NCI-H187 (cell line): Measurements from ENCODE around the gene EFS.

Experiments
- DNase-seq, 2 experiments: peaks; one replicate each; lab custom pipeline; 2025; lab: John Stamatoyannopoulos, UW

The EFS gene

GRCh38 chr14:23379366-23380196 is 14.6 kb upstream of the EFS start:
- DNase-seq, result peak in 1 of 2 experiments; percentile 10

GRCh38 chr14:23378612-23379220 is 13.7 kb upstream of the EFS start:
- no peak for DNase-seq

GRCh38 chr14:23377573-23378563 is 12.9 kb upstream of the EFS start:
- no peak for DNase-seq

DNA sequence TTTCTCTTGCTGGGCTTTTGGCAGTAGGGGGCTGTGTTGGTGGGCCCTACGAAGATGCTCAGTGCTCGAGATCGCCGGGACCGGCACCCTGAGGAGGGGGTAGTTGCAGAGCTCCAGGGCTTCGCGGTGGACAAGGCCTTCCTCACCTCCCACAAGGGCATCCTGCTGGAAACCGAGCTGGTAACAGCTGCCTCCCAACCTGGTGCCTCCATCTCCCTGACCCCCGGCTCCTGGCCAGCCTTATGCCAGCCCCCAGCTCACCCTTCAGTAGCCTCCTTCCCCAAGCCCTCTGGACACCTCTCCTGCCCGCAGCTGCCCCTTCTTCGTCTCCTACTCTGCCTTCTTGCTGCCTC is 12.2 kb upstream of the EFS start:
- DNase-seq, result no peak

- no peak for DNase-seq
Measured at GRCh38 chr14:23376482-23377197, 11.7 kb upstream of the EFS start, which contains the start of gene CMTM5. Gene CMTM5 (plus strand): TSS chr14:23377046. CDS start chr14:23377252, 206 bp downstream.

GRCh38 chr14:23375527-23376251 is 10.7 kb upstream of the EFS start:
- DNase-seq, result no peak

DNA sequence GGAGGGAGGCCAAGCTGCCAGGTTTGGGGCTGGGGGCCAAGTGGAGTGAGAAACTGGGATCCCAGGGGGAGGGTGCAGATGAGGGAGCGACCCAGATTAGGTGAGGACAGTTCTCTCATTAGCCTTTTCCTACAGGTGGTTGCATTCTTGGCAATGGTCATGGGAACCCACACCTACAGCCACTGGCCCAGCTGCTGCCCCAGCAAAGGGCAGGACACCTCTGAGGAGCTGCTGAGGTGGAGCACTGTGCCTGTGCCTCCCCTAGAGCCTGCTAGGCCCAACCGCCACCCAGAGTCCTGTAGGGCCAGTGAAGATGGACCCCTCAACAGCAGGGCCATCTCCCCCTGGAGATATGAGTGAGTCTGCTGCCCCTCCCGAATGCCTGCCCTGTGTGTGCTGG is 8.1 kb upstream of the EFS start:
- DNase-seq, result no peak

DNA sequence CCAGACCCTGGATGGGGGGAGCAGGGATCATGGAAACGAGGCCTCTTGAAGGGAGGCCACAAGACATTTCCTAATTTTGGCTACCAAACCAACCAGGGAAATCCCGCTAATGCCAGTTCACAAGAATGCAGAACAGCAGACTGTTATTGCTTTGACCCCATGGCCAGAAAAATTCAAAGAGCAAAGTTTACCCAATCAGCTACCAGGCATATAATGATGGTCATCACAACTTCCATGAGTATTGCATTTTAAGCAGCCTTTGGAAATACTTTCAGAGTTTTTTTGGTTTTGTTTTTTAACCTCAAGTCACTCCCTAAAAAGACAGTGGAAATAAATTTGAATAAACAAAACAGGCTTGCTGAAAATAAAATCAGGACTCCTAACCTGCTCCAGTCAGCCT is 7.5 kb upstream of the EFS start, which contains the start of gene IL25:
Gene IL25, plus strand, starts transcription at position 301 of the 400 bp plus-strand sequence.
- DNase-seq, result no peak

GRCh38 chr14:23371865-23372264 is 6.9 kb upstream of the EFS start:
- DNase-seq, result no peak

DNA sequence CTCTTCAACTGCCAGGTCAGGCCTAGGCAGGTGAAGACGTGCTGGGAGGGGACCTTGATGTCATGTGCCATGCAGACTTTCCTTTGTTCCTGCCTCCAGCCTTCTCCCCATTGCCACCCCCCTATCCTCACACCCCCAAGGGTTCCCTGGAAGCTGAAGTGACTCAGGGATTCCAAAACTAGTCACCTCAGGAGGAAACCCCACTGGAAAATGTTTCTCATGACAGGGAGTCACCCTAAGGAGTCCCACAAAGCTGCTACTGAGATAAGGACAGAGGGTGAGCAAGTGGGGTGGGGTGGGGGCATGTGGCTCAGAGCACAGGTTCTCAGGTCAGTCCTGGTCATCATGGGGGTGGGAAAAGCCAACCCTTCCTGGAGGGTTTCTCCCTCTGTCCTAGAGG is 5.2 kb upstream of the EFS start:
- no peak for DNase-seq

GRCh38 chr14:23366426-23366921 is 1.5 kb upstream of the EFS start:
- no peak for DNase-seq

DNA sequence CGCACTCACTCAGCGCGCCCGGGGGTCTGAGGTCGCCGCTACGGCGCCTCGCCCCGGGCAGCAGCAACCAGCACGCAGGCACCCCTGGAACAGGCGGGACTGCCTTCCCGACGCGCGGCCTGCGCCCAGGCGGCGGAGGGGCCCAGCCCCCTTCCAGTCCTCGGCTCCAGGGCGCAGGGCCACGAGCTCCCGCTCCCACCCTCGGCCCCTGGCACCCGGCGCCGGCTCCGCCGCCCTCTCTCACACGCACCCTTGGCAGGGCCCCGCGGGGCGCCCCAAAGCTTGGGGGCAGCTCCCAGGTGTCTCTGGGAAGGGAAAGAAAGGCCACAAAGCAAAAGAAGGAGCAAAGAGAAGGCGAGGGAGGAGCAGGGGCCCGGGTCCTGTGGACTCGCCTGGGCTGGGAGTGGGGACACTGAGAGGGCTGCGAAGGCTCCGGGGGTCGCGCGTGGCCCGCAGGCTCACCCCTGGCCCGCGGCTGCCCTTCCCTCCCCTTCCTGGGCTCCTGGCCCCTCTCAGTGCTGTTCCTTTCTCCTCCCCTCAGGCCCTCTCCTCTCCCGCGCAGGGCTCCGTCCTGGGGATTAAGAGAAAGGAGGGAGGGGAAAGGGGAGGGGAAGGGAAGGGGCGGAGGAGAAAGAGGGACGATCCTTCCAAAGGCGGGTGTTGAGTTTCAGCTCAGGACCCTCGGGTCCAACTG is 907 bp upstream of the EFS start:
- DNase-seq, result no peak

- no peak for DNase-seq
Measured at GRCh38 chr14:23364164-23365035, 572 bp downstream of the EFS start.

GRCh38 chr14:23362200-23362599 is 2.8 kb downstream of the EFS start:
- no peak for DNase-seq

DNA sequence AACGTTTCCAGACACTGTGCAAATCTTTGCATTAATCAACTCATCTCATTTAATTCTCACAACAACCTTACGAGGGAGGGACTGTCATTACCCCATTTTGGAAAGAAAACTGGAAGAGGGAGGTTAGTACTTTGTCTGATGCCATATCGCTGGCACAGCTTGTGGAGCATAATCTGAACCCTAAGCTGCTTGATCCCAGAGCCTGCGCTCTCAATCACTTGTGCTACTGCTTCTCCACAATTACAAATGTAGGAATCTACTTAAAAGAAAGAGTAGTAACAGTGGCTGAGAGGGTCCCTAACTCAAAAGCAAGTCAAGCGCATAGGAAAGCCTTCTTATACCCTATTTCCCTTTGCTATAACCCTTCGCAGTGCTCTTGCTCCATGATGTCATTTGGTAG is 3.2 kb downstream of the EFS start:
- DNase-seq, result no peak

DNA sequence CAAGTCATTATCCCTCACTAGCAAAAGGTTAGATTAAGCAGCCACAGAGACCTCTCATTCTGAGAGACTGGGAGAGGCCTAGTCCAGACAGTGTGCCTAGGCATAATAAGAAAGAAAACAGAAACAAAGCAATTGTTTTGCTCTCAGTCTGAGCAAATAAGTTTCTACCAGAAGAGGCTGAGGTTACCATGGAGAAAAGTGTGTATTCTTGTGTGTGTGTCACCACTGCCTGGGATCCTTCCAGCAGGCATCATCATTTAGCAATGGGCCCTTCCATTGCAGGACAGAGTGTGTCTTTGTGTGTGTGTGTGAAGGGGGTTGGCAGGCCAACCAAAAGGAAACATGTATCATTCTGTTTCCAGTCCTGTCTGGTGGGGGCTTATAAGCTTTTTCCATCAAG is 3.7 kb downstream of the EFS start:
- DNase-seq, result no peak

GRCh38 chr14:23360496-23360895 is 4.5 kb downstream of the EFS start:
- DNase-seq, result no peak

DNA sequence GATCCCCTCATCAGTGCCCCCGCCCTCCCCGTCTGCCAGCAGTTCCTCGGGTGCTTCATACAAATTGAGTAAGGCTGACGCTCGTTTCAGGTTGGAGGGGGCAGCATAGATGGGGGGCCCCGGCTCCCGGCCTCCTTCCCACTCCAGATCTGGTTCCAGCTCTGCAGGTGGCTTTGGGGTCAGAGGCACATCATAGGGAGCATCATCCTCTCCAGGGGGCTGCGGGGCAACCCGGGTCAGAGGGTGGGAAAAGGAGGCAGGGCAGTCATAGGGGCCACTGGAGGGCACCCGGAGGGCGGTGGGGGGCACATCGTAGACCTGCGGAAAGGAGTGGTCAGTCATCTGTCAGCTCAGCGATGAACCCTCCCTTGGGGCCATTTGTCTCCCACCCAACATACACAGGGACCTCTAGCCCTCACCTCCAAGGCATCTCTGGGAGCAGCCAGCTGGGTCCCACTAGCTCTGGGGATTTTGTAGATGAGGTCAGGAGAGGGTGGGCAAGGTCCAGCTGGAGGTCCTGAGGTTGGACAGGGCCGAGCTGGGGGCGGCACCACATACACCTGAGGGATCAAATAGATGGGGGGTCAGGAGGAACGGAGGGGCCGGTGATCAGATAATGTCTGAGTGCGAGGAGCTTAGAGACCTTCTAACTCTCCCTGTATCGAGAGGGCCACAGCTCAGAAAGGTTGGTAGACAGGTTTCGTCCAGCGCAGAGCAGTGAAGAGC is 5.1 kb downstream of the EFS start:
- no peak for DNase-seq
